Stimulated activated CD8-positive, alpha-beta memory T cell treated with anti-CD3 and anti-CD28 coated beads, Interleukin-4, amount 100 ng/mL, for 1 hour (primary cell): ENCODE data around the gene SGCD.

ENCODE experiments used
- DNase-seq, 2 donors: peaks; one replicate each; pipeline ENCODE4 v3.0.0-alpha.2; 2020; ENCODE audit warnings: low read depth in 2 of 2, low spot score in 1 of 2

Gene SGCD

DNA sequence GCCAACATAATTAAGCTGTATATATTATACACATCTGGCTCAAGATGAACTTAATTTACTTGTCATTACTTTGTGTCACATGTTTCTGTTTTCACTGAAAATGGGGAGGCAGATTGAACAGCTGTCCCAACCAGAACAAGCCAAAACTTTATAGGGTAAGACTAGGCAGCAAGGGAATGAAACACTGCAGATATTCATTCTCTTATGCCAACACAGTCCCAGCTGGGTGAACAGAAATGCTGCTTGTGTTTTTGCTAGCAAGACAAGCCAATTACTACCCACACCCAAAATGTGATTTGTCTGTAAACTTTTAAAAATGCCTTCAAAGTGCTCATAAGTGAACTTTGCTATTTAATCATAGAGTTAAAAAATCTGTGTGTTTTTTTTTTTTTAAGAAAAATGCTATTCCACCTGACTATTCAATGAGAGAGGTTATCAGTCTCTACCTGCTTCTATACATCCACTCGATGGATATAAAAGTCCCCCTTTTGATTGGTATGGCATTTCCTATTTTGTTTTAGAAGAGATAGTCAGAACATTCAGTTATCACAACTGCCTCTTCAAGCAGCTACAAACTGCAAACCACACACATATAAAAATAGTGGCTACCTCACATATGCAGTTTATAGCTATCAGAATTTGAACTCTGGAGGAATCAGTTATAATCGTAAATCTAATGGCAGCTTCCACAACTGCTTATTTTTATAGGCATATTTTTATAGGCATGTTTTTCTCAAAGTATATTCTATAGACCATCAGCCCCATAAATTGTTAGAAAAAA lies 431.2 kb downstream of the SGCD start:
- no peak for DNase-seq

DNA sequence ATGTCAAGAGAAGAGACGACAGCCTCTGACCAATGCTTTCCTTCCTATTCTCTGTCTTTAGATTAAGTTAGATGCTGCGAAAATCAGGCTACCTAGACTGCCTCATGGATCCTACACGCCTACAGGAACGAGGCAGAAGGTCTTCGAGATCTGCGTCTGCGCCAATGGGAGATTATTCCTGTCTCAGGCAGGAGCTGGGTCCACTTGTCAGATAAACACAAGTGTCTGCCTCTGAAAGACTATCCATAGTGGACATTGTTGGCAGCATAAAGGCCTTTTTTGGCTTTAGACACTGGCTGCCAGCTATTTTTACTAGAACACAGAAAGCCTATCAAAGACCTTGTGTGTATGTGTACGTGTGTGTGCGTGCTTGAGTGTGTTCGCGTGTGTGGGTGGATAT lies 432.2 kb downstream of the SGCD start:
- DNase-seq = no peak

DNA sequence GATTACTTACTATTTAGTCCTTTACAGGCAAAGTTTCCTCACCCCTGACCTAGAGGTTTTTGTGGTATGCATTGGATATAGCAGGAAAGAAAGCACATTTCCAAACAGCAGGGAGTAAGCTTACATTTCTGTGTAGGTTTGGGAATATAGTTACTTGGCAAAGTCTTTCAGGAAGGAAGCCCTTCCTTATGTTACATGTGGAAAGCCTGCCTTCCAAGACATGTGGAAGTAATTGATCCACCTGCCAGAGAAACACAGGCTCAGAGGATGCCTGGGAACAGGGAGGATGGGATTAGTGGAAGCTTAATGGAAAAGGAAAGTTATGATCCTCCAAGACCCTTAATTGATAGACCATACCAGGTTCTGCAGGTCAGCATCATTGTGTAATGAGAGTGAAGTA lies 435.8 kb downstream of the SGCD start:
- DNase-seq = no peak

DNA sequence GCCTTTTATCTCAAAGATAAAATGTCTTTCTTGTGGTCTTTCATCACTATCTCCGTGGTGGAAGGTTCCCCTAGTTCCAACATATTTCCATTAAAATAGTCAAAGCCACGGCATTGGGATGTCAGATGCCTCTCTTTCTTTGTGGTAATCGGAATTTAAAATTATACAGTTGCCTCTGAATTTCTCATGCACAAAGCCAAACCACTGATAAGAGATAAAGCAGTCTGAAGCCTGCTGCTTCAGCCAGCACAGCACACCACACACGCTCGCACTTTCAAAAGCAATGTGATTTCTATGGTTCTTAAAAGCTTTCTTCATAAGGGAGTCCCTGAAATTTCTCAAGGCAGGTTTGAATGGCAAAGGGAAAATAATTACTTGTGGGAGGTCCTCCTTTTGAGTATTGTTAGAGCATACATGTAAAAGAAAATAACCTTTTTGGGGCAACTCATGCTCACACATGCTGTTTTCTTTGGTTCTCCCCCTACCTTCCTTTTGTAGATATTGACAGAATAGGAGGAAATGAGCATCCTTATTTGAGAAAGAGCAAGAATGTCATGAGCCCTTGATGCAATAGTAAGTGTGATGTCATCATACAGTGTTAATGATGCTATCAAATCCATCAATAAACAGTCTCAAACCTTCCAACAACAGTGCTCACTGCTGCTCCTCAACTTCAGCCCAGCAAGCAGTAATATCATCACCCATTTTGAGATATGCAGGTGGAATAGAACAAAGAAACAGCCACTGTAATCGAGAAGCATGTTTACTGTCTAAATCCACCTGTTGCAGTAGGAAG lies 437.4 kb downstream of the SGCD start:
- no peak for DNase-seq

DNA sequence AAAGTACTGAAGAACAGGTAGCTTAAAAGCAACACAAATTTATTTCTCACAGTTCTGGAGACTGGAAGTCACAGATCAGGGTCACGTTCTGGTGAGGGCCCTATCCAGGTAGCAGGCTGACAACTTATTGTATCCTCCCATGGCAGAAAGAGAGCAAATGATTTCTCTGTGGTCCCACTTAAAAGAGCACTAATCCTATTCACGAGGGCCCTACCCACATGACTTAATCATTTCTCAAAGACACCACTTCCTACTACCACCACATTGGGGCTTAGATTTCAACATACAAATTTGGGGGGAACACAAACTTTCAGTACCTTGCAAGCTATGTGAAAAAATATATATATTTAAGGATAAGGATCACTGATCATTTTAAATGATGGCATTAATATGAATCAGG lies 447.3 kb downstream of the SGCD start:
- no peak for DNase-seq

DNA sequence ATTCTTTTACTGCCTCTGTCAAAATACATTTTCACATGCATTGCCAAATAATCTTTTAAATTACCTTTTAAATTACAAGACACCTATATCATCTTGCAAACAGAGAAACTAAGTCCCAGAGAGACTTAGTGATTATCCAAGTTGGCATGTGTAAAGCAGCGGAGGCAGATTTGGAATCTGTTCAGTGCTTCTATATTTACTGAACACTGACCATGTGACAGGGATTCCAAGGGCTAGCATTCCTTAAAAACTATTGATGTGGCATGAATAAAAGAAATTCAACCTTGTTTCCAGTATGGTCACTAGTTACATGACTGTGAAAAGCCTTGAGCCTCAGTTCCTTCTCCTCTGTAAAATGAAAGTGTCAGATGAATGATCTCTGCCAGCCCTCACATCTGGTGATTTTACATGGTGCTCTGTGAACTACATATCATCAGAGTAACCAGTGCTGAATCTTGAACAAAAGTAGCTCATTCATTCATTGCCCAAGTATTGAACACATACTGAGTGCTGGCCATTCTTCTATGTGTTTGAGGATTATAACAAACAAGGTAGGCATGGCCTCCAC lies 451.3 kb downstream of the SGCD start:
- DNase-seq = no peak

DNA sequence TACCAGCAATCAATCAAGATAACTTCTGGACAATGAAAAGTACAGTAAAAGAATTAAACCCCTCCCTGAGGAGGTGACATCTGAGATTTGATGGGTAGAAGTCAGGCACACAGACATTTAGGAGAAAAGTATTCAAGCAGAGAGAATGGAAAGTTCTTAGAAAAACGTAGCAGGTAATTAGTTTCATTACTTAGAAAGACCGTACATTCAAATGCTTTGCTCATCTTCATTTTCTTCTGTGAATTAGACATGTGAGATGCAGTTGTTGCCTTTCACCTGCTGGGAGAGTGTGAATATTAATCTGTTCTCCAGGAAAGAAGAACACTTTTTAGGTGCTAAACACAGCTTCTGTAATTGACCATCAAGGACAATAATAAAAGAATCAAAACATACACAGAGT lies 451.8 kb downstream of the SGCD start:
- DNase-seq = no peak

DNA sequence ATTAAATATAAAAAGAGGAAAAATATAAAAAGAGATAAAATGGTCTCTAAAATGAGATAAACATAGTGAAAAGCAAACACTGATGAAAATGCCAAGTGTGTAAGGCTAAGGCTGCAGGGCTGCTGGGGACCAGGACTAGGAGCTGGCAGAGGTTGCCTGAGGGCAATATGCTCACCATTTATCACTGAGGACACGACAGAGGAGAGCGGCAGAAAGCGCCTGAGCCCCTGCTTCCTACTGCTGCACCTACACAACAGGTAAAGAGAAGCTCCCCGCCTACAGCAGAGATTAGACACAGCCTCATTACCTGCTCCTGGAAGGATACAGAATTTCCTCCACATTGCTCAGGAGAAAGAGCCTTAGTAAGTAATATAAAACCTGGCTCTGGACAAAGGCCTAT lies 452.5 kb downstream of the SGCD start:
- no peak for DNase-seq

DNA sequence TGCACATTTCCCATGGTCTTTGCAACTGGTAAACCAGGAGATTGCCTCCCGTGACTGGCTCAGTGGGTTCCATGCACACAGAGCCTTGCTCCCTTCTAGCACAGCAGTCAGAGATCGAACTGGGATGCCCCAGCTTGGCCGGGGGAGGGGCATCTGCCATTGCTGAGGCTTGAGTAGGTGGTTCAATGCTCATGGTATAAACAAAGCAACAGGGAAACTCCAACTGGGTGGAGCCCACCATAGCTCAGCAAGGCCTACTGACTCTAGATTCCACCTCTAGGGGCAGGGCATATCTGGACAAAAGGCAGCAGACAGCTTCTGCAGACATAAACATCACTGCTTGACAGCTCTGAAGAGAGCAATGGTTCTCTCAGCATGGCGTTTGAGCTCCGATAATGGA lies 456.1 kb downstream of the SGCD start:
- DNase-seq = no peak

DNA sequence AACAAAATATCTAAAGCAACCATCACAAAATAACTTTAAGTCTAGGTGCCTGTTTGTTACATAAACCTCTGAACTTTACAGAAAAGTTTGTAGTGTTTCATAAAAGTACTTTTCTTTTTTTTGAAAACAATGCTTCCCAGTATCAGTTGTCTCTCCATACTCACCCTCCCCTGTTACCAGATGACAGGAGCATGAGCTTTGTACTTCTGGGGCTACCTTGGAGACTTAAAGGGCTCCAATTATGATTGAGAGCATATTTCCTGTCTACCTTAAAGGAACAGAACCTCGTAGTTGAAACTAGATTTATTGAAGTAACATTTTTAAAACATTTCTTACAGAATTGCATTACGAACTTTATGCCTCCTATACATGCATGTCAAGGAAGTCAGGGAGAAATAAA lies 467.7 kb downstream of the SGCD start:
- DNase-seq = no peak

DNA sequence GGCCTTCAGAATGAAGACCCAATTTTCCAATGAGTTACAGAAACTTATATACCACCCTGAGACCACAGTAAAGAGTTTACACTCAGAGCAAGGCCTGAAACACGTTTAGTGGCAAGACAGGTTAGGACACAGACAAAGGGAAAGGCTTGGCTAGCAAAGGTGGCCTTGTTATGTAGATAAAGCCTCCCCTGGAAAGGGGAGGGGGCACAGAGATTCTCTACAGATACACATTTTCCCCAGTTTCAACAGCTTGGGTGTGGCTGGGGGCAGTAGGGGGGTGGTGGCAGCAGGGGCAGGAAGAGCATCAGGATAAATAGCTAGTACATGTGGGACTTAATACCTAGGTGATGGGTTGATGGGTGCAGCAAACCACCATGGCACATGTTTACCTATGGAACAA lies 471.2 kb downstream of the SGCD start:
- no peak for DNase-seq

DNA sequence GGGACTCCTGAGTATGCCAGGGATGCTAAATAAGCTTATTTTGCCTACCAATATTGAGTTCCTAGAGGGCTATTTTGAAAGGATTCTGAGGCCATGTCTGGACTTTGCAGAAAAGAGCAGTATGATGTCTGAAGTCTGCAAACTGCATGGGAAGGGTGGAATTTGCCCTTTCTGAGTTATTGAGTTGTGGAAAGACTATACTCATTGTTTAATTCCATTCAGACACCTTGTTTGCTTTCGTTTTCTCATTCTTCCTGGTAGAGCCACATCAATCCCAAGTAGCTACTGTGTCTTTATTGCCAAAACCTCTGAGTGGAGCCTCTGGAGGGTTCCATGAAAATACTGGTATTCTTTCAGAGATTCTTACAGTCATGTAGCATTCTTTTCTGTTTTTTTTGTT lies 472.2 kb downstream of the SGCD start:
- DNase-seq = no peak

DNA sequence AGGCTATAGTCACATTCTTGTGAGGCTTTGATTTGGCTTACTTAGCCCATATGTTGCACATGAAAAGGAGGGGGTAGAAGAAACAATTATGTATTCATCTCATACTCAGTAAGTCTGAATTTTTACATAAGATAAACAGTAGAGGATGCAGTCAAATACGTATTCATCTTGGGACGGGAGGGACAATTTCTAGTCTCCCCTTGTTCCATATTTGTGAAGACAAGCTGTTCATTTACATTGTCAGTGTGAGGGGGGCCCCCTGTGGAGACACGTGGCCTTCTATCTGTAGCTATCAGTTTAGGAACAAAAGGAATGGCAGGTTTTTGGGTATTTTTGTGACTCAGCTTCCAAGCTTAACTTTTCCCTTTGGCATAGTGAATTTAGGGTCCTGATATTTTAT lies 474.0 kb downstream of the SGCD start:
- DNase-seq = no peak

DNA sequence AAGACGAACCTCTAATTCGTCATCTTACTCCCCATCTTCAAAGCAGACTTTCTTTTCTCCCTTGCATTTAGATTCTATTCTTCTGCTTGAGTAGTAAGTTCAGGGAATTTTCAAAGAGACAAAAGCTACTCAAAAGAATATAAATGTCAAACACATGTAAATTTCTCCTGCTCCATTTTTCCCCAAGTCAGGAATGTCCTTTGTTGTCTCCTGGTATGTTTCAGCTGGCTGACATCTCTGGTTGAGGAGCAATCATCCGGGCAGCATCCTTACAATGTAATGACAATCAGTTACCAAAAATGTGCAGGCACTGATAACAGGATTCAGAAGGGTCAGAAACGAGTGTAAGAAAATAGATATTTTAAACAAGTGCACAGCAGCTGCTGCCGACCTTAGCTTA lies 475.5 kb downstream of the SGCD start:
- no peak for DNase-seq

DNA sequence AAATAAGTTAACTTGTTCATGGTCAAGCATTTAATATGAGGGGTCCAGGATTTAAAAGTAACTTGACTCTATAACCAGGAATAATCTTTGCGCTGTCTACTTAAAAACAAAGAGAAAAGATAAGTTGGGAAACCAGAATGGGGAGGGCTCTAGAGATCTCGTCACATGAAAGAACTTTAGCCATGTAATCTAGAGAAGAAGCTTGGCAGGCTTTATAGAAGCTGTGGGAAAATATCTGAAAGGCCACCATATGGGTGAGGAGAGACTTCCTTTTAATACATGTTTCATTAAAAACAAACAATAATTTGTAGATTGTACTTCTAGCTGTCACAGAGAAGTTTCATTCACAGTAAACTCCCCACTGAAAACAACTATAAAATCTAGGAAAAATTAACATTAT lies 476.4 kb downstream of the SGCD start:
- DNase-seq = no peak

DNA sequence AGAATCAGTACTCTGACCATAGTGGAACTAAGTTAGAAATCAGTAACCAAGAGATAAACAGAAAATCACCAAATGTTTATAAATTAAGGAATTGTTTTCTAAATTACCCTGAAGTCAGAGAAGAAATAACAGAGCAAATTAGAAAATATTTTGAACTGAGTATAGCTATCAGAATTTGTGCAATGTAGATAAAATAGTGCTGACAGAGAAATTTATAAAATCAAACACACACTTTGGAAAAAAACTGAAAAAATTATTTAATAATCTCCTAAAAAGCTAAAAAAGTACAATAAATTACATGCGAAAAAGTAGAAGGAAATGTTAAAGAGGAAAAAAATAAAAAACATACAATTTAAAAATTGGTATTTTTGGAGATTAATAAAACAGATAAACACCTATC lies 486.0 kb downstream of the SGCD start:
- DNase-seq = no peak

DNA sequence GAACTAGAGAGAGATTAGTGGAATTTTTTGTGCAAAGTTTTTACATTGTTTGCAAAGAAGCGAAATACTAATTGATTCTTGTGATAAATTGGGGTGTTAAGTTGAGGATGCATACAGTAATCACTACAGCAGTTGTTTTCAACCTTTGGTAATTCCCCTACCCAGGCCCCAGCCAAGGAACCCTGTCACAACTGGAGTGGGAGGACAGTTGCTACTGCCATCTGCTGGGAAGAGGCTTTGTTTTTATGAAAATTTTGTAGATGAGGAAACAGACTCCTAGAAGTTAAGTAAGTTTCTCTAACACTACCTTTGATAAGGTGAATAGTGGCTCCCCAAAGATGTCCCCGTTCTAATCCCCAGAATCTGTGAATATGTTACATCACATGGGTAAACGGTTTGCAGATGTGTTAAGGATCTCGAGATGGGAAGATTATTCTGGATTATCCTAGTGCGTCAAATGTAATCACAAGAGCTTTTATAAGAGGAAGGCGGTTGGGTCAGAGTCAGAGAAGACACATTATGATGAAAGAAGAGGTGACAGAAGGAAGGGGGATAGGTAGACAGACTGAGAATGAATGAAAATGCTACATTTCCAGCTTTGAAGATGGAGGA lies 489.1 kb downstream of the SGCD start:
- no peak for DNase-seq
